HG02870 (cell line): ENCODE data around the gene PIGR.

ENCODE experiments used
- ATAC-seq: cut with Tn5 transposase; IDR thresholded peaks from one replicate; pipeline ENCODE4 v1.9.1; 2021; ENCODE audit warnings: mild to moderate bottlenecking, moderate library complexity; ENCODE audit not compliant: unreplicated experiment

PIGR gene

DNA sequence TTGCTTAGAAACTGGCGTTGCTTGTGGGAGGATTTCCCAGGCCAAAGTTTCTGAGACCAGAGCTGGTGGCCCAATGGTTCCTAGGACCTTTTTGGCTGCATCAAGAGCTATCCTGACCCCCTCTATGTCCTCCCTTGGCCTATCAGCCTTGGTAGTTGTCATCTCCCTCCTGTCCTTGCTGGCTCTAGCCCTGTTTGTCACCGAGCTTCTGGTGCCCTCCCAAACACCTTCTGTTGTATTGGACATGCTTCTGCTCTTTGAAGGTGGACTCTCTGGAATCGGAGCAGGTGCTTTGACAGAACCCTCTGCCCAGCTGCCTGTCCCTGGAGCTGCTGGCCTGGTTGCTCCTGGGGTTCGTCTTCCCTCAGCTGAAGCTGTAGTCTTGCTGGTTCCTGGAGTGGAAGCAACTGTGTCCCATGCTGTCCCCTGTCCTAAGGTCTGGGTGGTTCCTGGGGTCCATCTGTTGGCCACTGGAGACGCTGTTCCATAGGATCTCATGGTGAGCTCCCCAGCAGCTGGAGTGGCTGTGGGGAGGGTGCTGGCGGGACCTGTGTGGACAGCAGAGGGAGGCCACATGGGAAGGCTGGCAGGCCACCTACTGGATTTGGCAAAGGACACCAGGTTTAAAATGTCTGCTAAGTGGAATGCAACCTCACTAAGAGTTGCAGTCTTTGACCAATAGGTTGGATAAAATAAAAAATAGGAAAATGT is 14.6 kb upstream of the PIGR start:
- ATAC-seq = no peak

DNA sequence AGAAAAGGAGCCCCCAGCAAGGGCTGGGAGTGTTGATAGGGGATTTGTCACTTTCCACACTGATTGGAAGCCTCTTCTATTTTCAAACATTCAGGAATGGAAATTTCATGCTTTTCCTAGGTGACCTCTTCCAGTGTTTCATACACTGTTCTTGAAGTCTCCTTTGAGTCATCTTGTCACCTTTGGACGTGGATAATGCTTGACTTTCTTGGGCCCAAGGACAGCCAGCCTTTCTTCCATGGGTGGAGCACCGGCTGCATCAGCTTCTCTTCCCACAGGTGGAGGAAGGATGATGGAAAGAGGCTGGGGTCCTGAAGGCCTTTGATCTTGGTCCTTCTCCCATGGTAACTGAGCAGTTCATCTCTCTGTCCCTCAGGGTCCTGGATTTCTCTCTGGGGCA is 11.9 kb upstream of the PIGR start:
- ATAC-seq = no peak

- no peak for ATAC-seq
These were observed 11.4 kb upstream of the PIGR start for GRCh38 chr1:206957639-206958038.

GRCh38 chr1:206955476-206956451 is 9.5 kb upstream of the PIGR start:
- ATAC-seq = no peak

- no peak for ATAC-seq
These were observed 8.4 kb upstream of the PIGR start for GRCh38 chr1:206954459-206955342.

- ATAC-seq = no peak
These were observed 7.4 kb upstream of the PIGR start for GRCh38 chr1:206953626-206954025.

- ATAC-seq = no peak
These were observed 6.9 kb upstream of the PIGR start for GRCh38 chr1:206953126-206953525.

- ATAC-seq = no peak
These were observed 5.9 kb upstream of the PIGR start for GRCh38 chr1:206952171-206952570.

DNA sequence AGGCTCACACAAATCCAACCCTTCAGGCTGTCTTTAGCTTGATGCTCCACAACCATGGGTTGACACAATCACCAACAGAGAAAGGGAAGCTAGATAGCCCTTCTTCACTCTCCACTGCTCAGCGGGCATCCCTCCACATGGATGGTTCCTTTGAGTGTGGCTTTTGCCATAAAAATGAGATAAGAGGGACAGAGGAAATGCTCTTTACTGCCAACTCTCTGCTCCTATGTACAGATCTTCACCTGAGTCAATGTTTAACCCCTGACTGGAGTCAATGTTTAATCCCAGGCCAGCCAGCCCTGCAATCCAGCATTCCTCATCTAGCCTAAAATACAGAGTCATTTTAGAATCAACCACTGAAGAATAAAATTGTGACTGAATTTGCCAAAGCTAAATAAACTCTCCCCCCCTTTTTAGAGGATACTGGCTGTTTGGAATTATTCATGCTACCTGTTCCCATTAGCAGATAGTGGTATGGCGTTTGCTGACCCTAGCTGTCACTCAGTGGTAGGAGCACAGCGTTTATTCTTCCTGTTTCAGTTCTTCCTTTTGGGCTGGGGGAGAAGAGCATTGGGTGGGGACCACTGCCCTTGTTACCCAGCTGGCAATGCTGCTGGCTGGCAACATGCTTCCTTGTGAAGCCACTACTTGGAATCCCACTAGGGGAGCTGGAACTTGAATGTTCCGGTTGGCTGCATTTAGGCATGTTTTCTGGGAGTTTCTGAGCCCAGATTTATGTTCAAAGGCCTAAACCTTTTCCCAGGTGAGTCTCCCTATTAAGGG is 5.2 kb upstream of the PIGR start:
- no peak for ATAC-seq

DNA sequence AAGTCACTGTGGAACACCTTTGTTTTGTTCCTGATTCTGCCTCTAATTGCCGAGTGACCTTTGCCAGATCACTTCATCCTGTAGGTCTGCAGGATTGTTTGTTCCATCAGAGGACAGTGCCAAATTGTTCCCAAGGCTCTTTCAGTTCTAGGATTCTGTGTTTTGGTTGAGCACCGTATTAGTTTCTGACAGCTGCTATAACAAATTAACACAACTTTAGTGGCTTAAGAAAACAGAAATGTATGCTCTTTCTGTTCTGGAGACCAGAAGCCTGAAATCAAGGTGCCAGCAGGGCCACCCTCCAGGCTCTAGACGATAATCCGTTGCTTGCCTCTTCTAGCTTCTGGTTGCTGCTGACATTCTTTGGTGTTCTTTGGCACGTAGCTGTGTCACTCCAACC is 3.4 kb upstream of the PIGR start:
- no peak for ATAC-seq

GRCh38 chr1:206949208-206949607 is 2.9 kb upstream of the PIGR start:
- ATAC-seq = no peak

DNA sequence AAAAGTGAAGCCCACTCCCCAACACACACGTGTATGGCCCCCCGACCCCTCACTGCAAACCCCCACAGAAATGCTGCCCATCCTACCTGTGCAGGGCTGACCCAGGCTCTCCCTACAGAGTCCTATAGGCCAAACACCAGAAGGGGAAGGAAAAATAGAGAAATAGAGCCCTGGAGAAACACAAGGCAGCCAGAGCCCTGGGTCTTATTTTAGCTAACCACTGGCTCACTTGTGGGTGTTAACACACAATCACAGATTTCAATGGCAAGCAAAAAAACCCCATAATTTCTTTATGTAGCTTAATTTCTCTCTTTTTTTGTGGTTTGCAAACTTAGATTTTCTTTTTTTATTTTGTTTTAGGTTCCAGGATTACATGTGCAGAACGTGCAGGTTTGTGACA is 989 bp upstream of the PIGR start:
- no peak for ATAC-seq

DNA sequence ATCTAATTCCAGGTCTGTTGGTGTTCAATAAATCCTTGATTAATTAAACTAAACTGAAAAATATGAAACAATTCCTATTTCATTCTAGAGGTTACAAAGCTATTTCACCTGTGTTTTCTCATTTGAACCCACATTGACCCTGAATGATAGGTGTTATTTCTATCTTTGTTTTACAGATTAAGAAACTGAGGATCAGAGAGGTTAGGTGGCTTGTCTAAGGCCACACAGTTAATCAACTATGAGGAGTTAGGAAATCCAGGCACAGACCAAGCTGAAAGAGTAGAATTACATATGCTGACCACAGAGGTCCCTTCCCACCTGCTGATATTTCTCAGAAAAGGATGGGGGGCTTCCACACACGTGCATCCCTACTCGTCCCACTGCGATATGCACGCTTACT is 487 bp downstream of the PIGR start:
- ATAC-seq = no peak

- ATAC-seq = no peak
These were observed 1.6 kb downstream of the PIGR start for GRCh38 chr1:206944703-206945102.

DNA sequence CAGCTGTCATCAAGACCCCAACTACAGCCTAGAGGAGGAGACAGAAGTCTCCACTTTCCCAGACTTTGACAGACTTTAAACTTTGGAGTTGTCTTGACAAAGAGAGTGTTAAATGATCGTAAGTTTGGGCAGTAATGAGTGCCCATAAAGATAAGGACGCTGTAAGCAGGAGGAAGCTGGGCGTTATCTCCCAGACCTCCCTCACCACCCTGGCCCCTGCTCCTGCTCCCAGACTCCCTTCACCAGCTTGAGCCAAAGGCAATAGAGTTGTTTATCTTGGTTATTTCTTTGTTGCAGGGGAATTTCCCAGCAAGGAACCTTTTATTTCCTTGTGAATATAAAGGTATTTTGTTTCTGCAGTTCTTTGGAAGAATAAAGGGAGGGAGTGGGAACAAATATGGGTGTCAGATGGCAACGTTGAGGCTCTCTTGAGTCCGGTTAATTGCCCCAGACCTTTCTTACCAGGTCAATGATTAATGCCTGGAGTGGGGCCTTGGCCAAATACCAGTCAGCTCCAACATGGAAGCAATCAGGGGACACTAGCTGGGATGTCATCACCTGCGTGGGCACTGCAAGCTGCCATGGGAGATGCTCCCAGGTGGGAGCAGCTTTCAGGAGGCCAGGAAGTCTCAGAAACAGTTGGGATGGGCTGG is 4.4 kb downstream of the PIGR start:
- ATAC-seq = no peak

- no peak for ATAC-seq
These were observed 5.7 kb downstream of the PIGR start for GRCh38 chr1:206940588-206940936.

- no peak for ATAC-seq
These were observed 6.3 kb downstream of the PIGR start for GRCh38 chr1:206939841-206940587.

DNA sequence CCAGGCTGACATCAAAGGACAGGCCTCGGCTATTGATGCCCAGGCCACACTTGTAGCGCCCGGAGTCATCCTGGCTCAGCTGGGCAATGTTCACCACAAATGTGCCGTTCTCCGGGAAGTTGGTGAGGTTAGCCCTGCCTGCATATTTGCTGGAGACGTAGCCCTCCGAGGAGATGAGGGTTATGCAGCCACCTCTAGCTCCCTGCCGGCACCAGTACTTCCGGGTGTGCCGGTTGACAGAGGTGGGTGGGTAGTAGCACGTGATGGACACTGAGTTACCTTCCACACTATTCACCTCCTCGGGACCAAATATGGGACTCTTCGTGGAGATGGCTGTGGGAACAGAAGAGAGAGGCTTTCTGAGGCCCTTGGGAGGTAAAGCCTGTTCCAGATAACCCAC is 7.1 kb downstream of the PIGR start:
- no peak for ATAC-seq

GRCh38 chr1:206937425-206937824 is 8.8 kb downstream of the PIGR start:
- no peak for ATAC-seq
